ENCODE measurements around the gene RPN2.

- TF ChIP-seq ZNF274 (IDR thresholded peaks at IDR 0.05; ENCODE audit: low read depth, low read length) (no peak), POLR2AphosphoS5 (IDR thresholded peaks at IDR 0.05; ENCODE audit: low read depth, low read length) (no peak), TCF7L2 (IDR thresholded peaks at IDR 0.05; ENCODE audit: borderline replicate concordance, extremely low read depth, insufficient read depth, insufficient read length) (no peak), CBX3 (IDR thresholded peaks at IDR 0.05; ENCODE audit: low read depth) (no peak), CTCF (IDR thresholded peaks at IDR 0.05 in 2 of 3, conservative IDR thresholded peaks at IDR 0.05 in 1 of 3; ENCODE audit: borderline replicate concordance in 1 of 3, insufficient read depth in 1 of 3, low read depth in 2 of 3, low read length in 2 of 3) (no peak), POLR2A (IDR thresholded peaks at IDR 0.05; ENCODE audit: borderline replicate concordance, extremely low read depth, insufficient read depth, insufficient read length) (no peak)
Measured at GRCh38 chr20:37238426-37238825, 59.3 kb downstream of the RPN2 start.

All from HCT116 (cell line).